Epithelial cell of esophagus (primary cell): ENCODE measurements around the gene EVI5L.
A peak's percentile ranks its signal among the peaks of the same experiment; 100 is the strongest.

Experiments
- DNase-seq: peaks from one replicate; pipeline ENCODE4 v3.0.0; 2010; ENCODE audit warnings: low read depth
- H3K4me3 ChIP-seq: 2 replicates; pipeline ENCODE4 v1.5.1; 2011; ENCODE audit warnings: mild to moderate bottlenecking, low read length, control low read depth
- TF ChIP-seq, protein P1 (sequence below): IDR thresholded peaks from 2 replicates; pipeline ENCODE4 v1.5.1; 2011; ENCODE audit warnings: low read depth, mild to moderate bottlenecking, low read length, control low read depth, inconsistent platforms; ENCODE audit not compliant: insufficient read depth; ENCODE audit errors: missing control alignments

The EVI5L gene

DNA sequence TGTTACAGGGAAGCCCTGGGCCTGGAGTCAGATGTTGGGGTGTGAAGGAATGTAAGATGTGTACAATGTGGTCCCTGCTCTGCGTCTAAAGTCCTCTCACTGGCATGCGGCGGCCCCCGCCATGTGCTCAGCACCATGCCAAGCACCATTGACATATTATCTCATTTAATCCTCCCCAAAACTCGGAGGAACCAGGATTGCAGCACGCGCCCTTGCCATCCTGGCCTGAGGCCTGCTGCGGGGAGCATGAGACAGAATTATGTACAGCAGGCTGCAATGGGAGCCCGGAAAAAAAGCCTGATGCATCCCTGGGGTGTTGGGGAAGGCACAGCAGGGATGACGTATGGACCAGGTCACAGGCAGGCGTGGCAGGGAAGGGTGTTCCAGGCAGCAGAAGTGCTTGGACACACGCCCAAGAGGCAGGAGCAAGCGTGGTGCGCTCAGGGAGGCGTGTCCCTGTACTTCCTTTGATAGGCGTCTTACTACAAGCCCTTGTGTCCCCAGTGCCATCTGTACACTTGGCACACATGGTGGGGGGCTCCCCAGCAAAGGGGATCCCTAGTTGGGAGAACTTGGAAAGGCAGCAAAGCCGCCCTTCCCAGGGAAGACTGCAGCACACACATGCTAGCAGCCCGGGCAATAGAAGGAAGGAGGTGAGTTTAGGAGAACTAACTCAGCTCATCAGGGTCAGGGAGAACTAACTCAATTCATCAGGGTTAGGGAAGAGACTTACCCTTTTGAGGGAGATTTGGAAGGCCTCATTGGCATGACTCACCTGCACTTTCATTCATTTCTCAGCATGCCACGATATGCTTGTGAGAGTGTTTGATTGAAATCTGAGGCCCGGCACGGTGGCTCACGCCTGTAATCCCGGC lies 3.4 kb downstream of the EVI5L start:
- H3K4me3 ChIP-seq, result no peak overlapping the region
- peak; percentile 93 for DNase-seq
- TF ChIP-seq, protein P1, sequence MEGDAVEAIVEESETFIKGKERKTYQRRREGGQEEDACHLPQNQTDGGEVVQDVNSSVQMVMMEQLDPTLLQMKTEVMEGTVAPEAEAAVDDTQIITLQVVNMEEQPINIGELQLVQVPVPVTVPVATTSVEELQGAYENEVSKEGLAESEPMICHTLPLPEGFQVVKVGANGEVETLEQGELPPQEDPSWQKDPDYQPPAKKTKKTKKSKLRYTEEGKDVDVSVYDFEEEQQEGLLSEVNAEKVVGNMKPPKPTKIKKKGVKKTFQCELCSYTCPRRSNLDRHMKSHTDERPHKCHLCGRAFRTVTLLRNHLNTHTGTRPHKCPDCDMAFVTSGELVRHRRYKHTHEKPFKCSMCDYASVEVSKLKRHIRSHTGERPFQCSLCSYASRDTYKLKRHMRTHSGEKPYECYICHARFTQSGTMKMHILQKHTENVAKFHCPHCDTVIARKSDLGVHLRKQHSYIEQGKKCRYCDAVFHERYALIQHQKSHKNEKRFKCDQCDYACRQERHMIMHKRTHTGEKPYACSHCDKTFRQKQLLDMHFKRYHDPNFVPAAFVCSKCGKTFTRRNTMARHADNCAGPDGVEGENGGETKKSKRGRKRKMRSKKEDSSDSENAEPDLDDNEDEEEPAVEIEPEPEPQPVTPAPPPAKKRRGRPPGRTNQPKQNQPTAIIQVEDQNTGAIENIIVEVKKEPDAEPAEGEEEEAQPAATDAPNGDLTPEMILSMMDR, result no peak

DNA sequence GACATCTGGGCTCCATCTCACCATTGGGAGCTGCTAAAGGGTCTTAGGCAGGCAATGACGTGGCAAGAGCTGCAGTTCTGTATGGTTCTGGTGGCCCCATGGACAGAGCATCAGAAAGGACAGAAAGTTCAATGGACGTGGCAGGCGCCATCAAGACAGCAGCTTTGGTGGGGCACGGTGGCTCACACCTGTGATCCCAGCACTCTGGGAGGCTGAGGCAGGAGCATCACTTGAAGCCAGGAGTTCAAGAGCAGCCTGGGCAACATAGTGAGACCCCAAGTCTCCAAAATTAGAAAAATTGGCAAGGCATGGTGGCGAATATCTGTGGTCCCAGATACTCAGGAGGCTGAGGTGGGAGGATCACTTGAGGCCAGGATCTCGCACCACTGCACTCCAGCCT lies 9.5 kb downstream of the EVI5L start:
- DNase-seq, result no peak
- TF ChIP-seq, protein P1, result no peak
- no peak overlapping the region for H3K4me3 ChIP-seq

DNA sequence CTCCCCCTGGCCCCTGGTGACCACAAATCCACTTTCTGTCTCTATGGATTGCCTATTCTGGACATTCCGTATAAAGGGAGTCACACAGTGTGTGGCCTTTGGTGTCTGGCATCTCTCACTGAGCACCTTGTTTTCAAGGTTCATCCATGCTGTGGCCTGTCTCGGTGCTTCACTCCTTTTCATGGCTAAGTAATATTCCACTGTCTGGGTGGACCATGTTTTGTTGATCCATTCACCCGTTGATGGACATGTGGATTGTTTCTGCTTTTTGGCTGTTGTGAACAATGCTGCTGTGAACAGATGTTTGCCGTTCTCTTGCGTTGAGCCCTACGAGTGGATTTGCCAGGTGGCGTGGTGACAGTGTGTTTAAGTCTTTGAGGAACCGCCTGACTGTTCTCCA lies 10.6 kb downstream of the EVI5L start:
- no peak for DNase-seq
- no peak overlapping the region for H3K4me3 ChIP-seq
- TF ChIP-seq, protein P1, result no peak

DNA sequence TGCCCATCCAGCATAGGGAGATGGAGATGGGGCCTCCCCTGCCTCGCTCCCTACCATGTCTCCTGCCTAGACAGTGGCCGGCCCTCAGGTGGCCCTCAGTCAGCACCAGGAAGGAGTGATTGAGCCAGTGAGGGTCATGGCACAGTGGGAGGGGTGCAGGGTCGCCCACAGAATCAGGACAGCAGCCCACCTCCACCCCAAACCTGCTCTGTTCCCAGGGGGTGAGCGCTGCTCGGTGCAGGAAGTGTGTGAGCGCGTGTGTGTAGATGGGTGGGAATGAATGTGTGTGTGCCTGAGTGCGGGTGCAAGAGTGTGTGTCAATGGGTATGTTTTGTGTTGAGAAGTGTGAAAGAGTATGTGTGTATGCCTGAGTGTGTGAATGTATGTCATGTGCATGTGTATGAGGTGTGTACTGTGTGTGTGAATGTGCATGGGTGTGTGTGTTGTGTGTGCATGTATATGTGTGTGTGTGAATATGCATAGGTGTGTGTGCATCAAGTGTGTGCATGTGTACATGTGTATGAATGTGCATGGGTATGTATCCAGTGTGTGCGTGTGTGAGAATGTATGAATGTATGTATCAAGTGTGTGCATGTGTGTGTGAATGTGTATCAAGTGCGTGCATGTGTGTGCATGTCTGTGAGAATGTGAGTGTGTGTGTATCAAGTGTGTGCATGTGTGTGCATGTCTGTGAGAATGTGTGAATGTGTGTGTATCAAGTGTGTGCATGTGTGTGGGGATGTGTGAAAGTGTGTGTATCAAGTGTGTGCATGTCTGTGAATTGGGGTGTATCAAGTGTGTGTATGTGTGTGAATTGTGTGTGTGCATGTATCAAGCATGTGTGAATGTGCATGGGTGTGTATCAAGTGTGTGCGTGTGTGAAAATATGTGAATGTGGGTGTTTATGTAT lies 12.0 kb downstream of the EVI5L start:
- TF ChIP-seq, protein P1, result no peak
- no peak for DNase-seq
- no peak overlapping the region for H3K4me3 ChIP-seq

DNA sequence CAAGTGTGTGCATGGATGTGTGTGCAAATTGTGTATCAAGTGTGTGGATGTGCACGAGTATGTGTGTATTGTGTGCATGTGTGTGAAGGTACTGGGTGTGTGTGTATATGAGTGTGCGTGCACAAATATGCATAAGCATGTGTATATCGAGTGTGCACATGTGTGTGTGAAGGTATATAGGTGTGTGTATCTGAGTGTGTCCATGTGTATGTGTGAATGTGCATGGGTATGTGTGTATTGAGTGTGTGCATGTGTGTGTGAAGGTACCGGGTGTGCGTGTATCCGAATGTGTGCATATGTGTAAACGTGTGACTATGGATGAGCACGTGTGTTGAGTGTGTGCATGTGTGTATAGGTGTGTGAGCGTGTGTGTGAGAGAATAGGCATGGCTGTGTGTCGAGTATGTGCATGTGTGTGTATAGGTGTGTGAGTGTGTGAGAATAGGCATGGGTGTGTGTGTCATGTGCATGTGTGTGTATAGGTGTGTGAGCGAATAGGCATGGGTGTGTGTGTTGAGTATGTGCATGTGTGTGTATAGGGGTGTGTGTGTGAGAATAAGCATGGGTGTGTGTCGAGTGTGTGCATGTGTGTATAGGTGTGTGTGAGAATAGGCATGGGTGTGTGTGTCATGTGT lies 12.8 kb downstream of the EVI5L start:
- no peak for DNase-seq
- no peak overlapping the region for H3K4me3 ChIP-seq
- TF ChIP-seq, protein P1, result no peak

DNA sequence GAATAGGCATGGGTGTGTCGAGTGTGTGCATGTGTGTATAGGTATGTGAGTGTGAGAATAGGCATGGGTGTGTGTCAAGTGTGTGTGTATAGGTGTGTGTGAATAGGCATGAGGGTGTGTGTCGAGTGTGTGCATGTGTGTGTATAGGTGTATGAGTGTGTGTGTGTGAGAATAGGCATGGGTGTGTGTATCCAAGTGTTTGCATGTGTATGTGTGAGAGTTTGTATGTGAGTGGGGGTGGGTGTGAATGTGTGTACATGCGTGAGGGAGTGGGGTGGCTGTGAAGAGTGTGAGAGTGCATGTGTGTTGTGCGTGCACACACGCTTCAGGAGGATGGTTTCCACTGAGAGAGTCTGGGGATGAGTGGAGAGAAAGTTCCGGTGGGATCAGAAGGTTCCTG lies 13.5 kb downstream of the EVI5L start:
- no peak for DNase-seq
- no peak overlapping the region for H3K4me3 ChIP-seq
- TF ChIP-seq, protein P1, result no peak
